HG03103 (cell line): ENCODE data around the gene B4GALT1.
A peak's percentile ranks its signal among the peaks of the same experiment; 100 is the strongest.
"Not testable (repeated sequence)": the region's sequence is repeated elsewhere in the genome, so short reads cannot be mapped to it uniquely, and the experiment has no call there.

ENCODE experiments used
- ATAC-seq: cut with Tn5 transposase; IDR thresholded peaks from one replicate; pipeline ENCODE4 v1.9.1; 2021; ENCODE audit warnings: low read depth; ENCODE audit not compliant: unreplicated experiment

B4GALT1 gene

GRCh38 chr9:33106827-33107621 is 60.1 kb downstream of the B4GALT1 start:
- ATAC-seq = no peak

GRCh38 chr9:33106372-33106771 is 60.8 kb downstream of the B4GALT1 start:
- ATAC-seq = no peak

GRCh38 chr9:33105959-33106358 is 61.2 kb downstream of the B4GALT1 start:
- ATAC-seq = no peak

- no peak for ATAC-seq
Measured at GRCh38 chr9:33105504-33105903, 61.6 kb downstream of the B4GALT1 start.

GRCh38 chr9:33104401-33104800 is 62.7 kb downstream of the B4GALT1 start:
- ATAC-seq = no peak

GRCh38 chr9:33103501-33104281 is 63.4 kb downstream of the B4GALT1 start:
- ATAC-seq = no peak

- ATAC-seq = no peak
Measured at GRCh38 chr9:33102551-33103210, 64.5 kb downstream of the B4GALT1 start.

GRCh38 chr9:33101104-33101951 is 65.8 kb downstream of the B4GALT1 start:
- no peak for ATAC-seq

- ATAC-seq = no peak
Measured at GRCh38 chr9:33099754-33100153, 67.4 kb downstream of the B4GALT1 start.

- ATAC-seq = no peak
Measured at GRCh38 chr9:33097192-33097591, 69.9 kb downstream of the B4GALT1 start.

GRCh38 chr9:33092634-33093033 is 74.5 kb downstream of the B4GALT1 start:
- no peak for ATAC-seq

- ATAC-seq = not testable (repeated sequence)
Measured at GRCh38 chr9:33085672-33086071, 81.5 kb downstream of the B4GALT1 start.

- no peak for ATAC-seq
Measured at GRCh38 chr9:33082538-33083326, 84.4 kb downstream of the B4GALT1 start.

GRCh38 chr9:33082128-33082527 is 85.0 kb downstream of the B4GALT1 start:
- no peak for ATAC-seq

GRCh38 chr9:33081128-33081851 is 85.8 kb downstream of the B4GALT1 start:
- peak; percentile 39 for ATAC-seq

GRCh38 chr9:33080534-33080933 is 86.6 kb downstream of the B4GALT1 start:
- no peak for ATAC-seq

- ATAC-seq = peak; percentile 99
Measured at GRCh38 chr9:33076046-33077004, 90.8 kb downstream of the B4GALT1 start, which contains the start of gene SMU1. TSS of gene SMU1 (minus strand) at chr9:33076674. CDS start at chr9:33076608, 66 bp downstream.

GRCh38 chr9:33068991-33069390 is 98.1 kb downstream of the B4GALT1 start:
- ATAC-seq = no peak
